Measurements from ENCODE around the gene GLRA1.

GLRA1 gene

GRCh38 chr5:151825445-151825844 lies 99.2 kb downstream of the GLRA1 start:
- peak; percentile 36 for DNase-seq (ENCODE audit: low spot score)
- TF ChIP-seq CTCF (IDR thresholded peaks at IDR 0.05; ENCODE audit: extremely low read depth, insufficient read depth, missing control alignments) = peak; percentile 85
- in situ Hi-C loops (cut with MboI; ENCODE audit: low pct_unique_long_range_greater_than_20kb, low sequenced_read_pairs, unreplicated experiment) = loop anchor here (25.0 kb wide), 1 partner anchor 687 kb away; no protein-coding TSS in a partner anchor

GRCh38 chr5:151822141-151822540 lies 102.5 kb downstream of the GLRA1 start:
- no peak for DNase-seq (ENCODE audit: low spot score)
- TF ChIP-seq CTCF (IDR thresholded peaks at IDR 0.05; ENCODE audit: extremely low read depth, insufficient read depth, missing control alignments) = no peak
- in situ Hi-C loops (cut with MboI; ENCODE audit: low pct_unique_long_range_greater_than_20kb, low sequenced_read_pairs, unreplicated experiment) = no loop called here

GRCh38 chr5:151820903-151821302 lies 103.7 kb downstream of the GLRA1 start:
- in situ Hi-C loops (cut with MboI; ENCODE audit: low pct_unique_long_range_greater_than_20kb, low sequenced_read_pairs, unreplicated experiment) = no loop called here
- no peak for TF ChIP-seq CTCF (IDR thresholded peaks at IDR 0.05; ENCODE audit: extremely low read depth, insufficient read depth, missing control alignments)
- DNase-seq (ENCODE audit: low spot score) = no peak

- in situ Hi-C loops (cut with MboI; ENCODE audit: low pct_unique_long_range_greater_than_20kb, low sequenced_read_pairs, unreplicated experiment) = no loop called here
- no peak for DNase-seq (ENCODE audit: low spot score)
Observed at GRCh38 chr5:151820271-151820670, 104.4 kb downstream of the GLRA1 start.

GRCh38 chr5:151819830-151820229 lies 104.8 kb downstream of the GLRA1 start:
- DNase-seq (ENCODE audit: low spot score) = no peak
- in situ Hi-C loops (cut with MboI; ENCODE audit: low pct_unique_long_range_greater_than_20kb, low sequenced_read_pairs, unreplicated experiment) = no loop called here
- TF ChIP-seq CTCF (IDR thresholded peaks at IDR 0.05; ENCODE audit: extremely low read depth, insufficient read depth, missing control alignments) = no peak

More at GRCh38 chr5:151820271-151820670, 104.4 kb downstream of the GLRA1 start:
- no peak for TF ChIP-seq CTCF (IDR thresholded peaks at IDR 0.05; ENCODE audit: extremely low read depth, insufficient read depth, missing control alignments)

GRCh38 chr5:151815051-151815450 lies 109.6 kb downstream of the GLRA1 start:
- no peak for DNase-seq (ENCODE audit: low spot score)
- TF ChIP-seq CTCF (IDR thresholded peaks at IDR 0.05; ENCODE audit: extremely low read depth, insufficient read depth, missing control alignments) = no peak
- in situ Hi-C loops (cut with MboI; ENCODE audit: low pct_unique_long_range_greater_than_20kb, low sequenced_read_pairs, unreplicated experiment) = no loop called here

Data from GM13977 (cell line).